ENCODE data around the gene IFI16.

IFI16 gene

GRCh38 chr1:159079525-159079924, 69.8 kb downstream of the IFI16 start:
- H3K27me3 ChIP-seq (replicated peaks; ENCODE audit: control insufficient read depth, insufficient read depth, low read length) = no peaks in the 10 kb centered on the region
- no peak for DNase-seq (ENCODE audit: extremely low read depth, insufficient read length)
- no peaks in the 10 kb centered on the region for H3K36me3 ChIP-seq (ENCODE audit: control insufficient read depth, insufficient read depth, low read length)
- no peak for TF ChIP-seq CTCF (IDR thresholded peaks at IDR 0.05; ENCODE audit: insufficient read depth, low read length, poor library complexity, severe bottlenecking)
- H3K4me3 ChIP-seq (replicated peaks; ENCODE audit: low read depth, low read length) = no peak overlapping the region

- no peak for DNase-seq (ENCODE audit: extremely low read depth, insufficient read length)
- Histone ChIP-seq H3K36me3 (ENCODE audit: control insufficient read depth, insufficient read depth, low read length) (no peaks in the 10 kb centered on the region), H3K4me3 (replicated peaks; ENCODE audit: low read depth, low read length) (no peak overlapping the region), H3K27me3 (replicated peaks; ENCODE audit: control insufficient read depth, insufficient read depth, low read length) (no peaks in the 10 kb centered on the region)
- no peak for TF ChIP-seq CTCF (IDR thresholded peaks at IDR 0.05; ENCODE audit: insufficient read depth, low read length, poor library complexity, severe bottlenecking)
These were observed 71.9 kb downstream of the IFI16 start for GRCh38 chr1:159081626-159082025.

- no peak for TF ChIP-seq CTCF (IDR thresholded peaks at IDR 0.05; ENCODE audit: insufficient read depth, low read length, poor library complexity, severe bottlenecking)
- Histone ChIP-seq H3K4me3 (replicated peaks; ENCODE audit: low read depth, low read length) (no peak overlapping the region), H3K36me3 (ENCODE audit: control insufficient read depth, insufficient read depth, low read length) (no peaks in the 10 kb centered on the region), H3K27me3 (replicated peaks; ENCODE audit: control insufficient read depth, insufficient read depth, low read length) (no peaks in the 10 kb centered on the region)
- no peak for DNase-seq (ENCODE audit: extremely low read depth, insufficient read length)
These were observed 73.3 kb downstream of the IFI16 start for GRCh38 chr1:159083013-159083412.

GRCh38 chr1:159084152-159084551, 74.4 kb downstream of the IFI16 start:
- H3K36me3 ChIP-seq (ENCODE audit: control insufficient read depth, insufficient read depth, low read length) = no peaks in the 10 kb centered on the region
- no peak for DNase-seq (ENCODE audit: extremely low read depth, insufficient read length)
- H3K27me3 ChIP-seq (replicated peaks; ENCODE audit: control insufficient read depth, insufficient read depth, low read length) = no peaks in the 10 kb centered on the region
- H3K4me3 ChIP-seq (replicated peaks; ENCODE audit: low read depth, low read length) = no peak overlapping the region
- no peak for TF ChIP-seq CTCF (IDR thresholded peaks at IDR 0.05; ENCODE audit: insufficient read depth, low read length, poor library complexity, severe bottlenecking)

- no peaks in the 10 kb centered on the region for H3K27me3 ChIP-seq (replicated peaks; ENCODE audit: control insufficient read depth, insufficient read depth, low read length)
- no peaks in the 10 kb centered on the region for H3K36me3 ChIP-seq (ENCODE audit: control insufficient read depth, insufficient read depth, low read length)
- no peak overlapping the region for H3K4me3 ChIP-seq (replicated peaks; ENCODE audit: low read depth, low read length)
- no peak for DNase-seq (ENCODE audit: extremely low read depth, insufficient read length)
- TF ChIP-seq CTCF (IDR thresholded peaks at IDR 0.05; ENCODE audit: insufficient read depth, low read length, poor library complexity, severe bottlenecking) = no peak
These were observed 75.2 kb downstream of the IFI16 start for GRCh38 chr1:159084867-159085266.

GRCh38 chr1:159088050-159088449, 78.3 kb downstream of the IFI16 start:
- no peak for DNase-seq (ENCODE audit: extremely low read depth, insufficient read length)
- Histone ChIP-seq H3K27me3 (replicated peaks; ENCODE audit: control insufficient read depth, insufficient read depth, low read length) (no peaks in the 10 kb centered on the region), H3K4me3 (replicated peaks; ENCODE audit: low read depth, low read length) (no peak overlapping the region), H3K36me3 (ENCODE audit: control insufficient read depth, insufficient read depth, low read length) (no peaks in the 10 kb centered on the region)
- TF ChIP-seq CTCF (IDR thresholded peaks at IDR 0.05; ENCODE audit: insufficient read depth, low read length, poor library complexity, severe bottlenecking) = no peak

Measured in GM06990 (cell line).